ENCODE results near the gene SLC16A4. TPM values are rescaled to one million over a fixed set of nuclear protein-coding genes. Genes with fewer than 3 reads are reported as not detected.
"Not testable (repeated sequence)": the region's sequence is repeated elsewhere in the genome, so short reads cannot be mapped to it uniquely, and the experiment has no call there.

SLC16A4 gene
- total RNA-seq, 1 experiment from 2014 or later, result 0.22 TPM

- Histone ChIP-seq H3K9me3 (ENCODE audit: low read length) (no peaks in the 10 kb centered on the region), H3K27me3 (ENCODE audit: low read length) (no peaks in the 10 kb centered on the region), H3K4me3 (ENCODE audit: low read length) (peak overlapping the region; percentile 92), H3K79me2 (ENCODE audit: low read length) (peaks cover 29% of the 10 kb centered on the region), H3K4me2 (ENCODE audit: low read length) (peak overlapping the region; percentile 97), H4K20me1 (ENCODE audit: low read length) (no peaks in the 10 kb centered on the region), H3K36me3 (ENCODE audit: low read depth, low read length) (peaks cover 17% of the 10 kb centered on the region), H2AFZ (ENCODE audit: low read length) (no peak overlapping the region), H3K9ac (ENCODE audit: low read length) (no peak overlapping the region), H3F3A (ENCODE audit: low read length, unreplicated experiment) (no peaks in the 10 kb centered on the region), H3K4me1 (ENCODE audit: insufficient read depth, low read length) (peaks cover 8% of the 10 kb centered on the region; the same call in 1 of the 2 replicates), H3K27ac (ENCODE audit: low read length) (no peak overlapping the region), H3K9me2 (replicated peaks; ENCODE audit: low read length) (no peaks in the 10 kb centered on the region)
- BruUV-seq (replicated peaks), result no TSS peak
- ChIA-PET POLR2A (ENCODE audit: unreplicated experiment) (interaction anchor here (0.7 kb wide), 1 partner anchor 32 kb away, joined by 3 read pairs; no protein-coding TSS in a partner anchor), CTCF (interaction anchor here (0.6 to 1.8 kb wide), 3 partner anchors 52 to 201 kb away, joined by 3 to 9 read pairs (median 3); no protein-coding TSS in a partner anchor)
- TF ChIP-seq EZH2phosphoT487 (IDR thresholded peaks at IDR 0.05; ENCODE audit: borderline replicate concordance, low read length), result no peak
- intact Hi-C loops (cut with micrococcal nuclease), result no loop called here
- ATAC-seq (no peak), DNase-seq (peak; percentile 58)
Observed at GRCh38 chr1:110408488-110408887, 17.7 kb upstream of the SLC16A4 start.

GRCh38 chr1:110407260-110408210, 16.7 kb upstream of the SLC16A4 start, which contains the start of gene LAMTOR5:
LAMTOR5 (minus strand) TSS chr1:110407694; CDS start chr1:110407620, 74 bp downstream.
- Histone ChIP-seq H3K79me2 (ENCODE audit: low read length) (peaks cover 29% of the 10 kb centered on the region), H3K9me3 (ENCODE audit: low read length) (no peaks in the 10 kb centered on the region), H3K27ac (ENCODE audit: low read length) (peak within 1 kb of the TSS; percentile 66), H3K4me1 (ENCODE audit: insufficient read depth, low read length) (peaks cover 8% of the 10 kb centered on the region; the same call in 1 of the 2 replicates), H3K4me3 (ENCODE audit: low read length) (peak within 1 kb of the TSS; percentile 92), H2AFZ (ENCODE audit: low read length) (peak within 1 kb of the TSS; percentile 98), H4K20me1 (ENCODE audit: low read length) (no peaks in the 10 kb centered on the region), H3K9me2 (replicated peaks; ENCODE audit: low read length) (no peaks in the 10 kb centered on the region), H3K27me3 (ENCODE audit: low read length) (no peaks in the 10 kb centered on the region), H3K4me2 (ENCODE audit: low read length) (peak within 1 kb of the TSS; percentile 97), H3K9ac (ENCODE audit: low read length) (peak within 1 kb of the TSS; percentile 96), H3K36me3 (ENCODE audit: low read depth, low read length) (peaks cover 26% of the 10 kb centered on the region), H3F3A (ENCODE audit: low read length, unreplicated experiment) (no peaks in the 10 kb centered on the region)
- ChIA-PET POLR2A (ENCODE audit: unreplicated experiment) (interaction anchor here (0.6 to 0.7 kb wide), 2 partner anchors 33 to 731 kb away, joined by 3 read pairs; no protein-coding TSS in a partner anchor), CTCF (interaction anchor here (1.0 to 1.8 kb wide), 2 partner anchors 53 to 88 kb away, joined by 3 to 9 read pairs; no protein-coding TSS in a partner anchor)
- intact Hi-C loops (cut with micrococcal nuclease), result loop anchor here (1.0 to 2.0 kb wide), 2 partner anchors 51 to 69 kb away; partner anchors contain the start of gene RBM15
- ATAC-seq, result peak; percentile 91
- TF ChIP-seq EZH2 (IDR thresholded peaks at IDR 0.05; ENCODE audit: low read length, unreplicated experiment) (no peak), EZH2phosphoT487 (IDR thresholded peaks at IDR 0.05; ENCODE audit: borderline replicate concordance, low read length) (no peak), CTCF (conservative IDR thresholded peaks at IDR 0.05; ENCODE audit: low read depth, low read length) (no peak)
- peak; percentile 95 for DNase-seq
- BruUV-seq (replicated peaks), result TSS peak; percentile 82

- H3K9ac ChIP-seq (ENCODE audit: low read length), result peak overlapping the region; percentile 96
- intact Hi-C loops (cut with micrococcal nuclease), result loop anchor here (2.0 kb wide), 1 partner anchor 68 kb away; the partner anchor contains the start of gene RBM15
- not testable (repeated sequence) for BruUV-seq (replicated peaks)
Observed at GRCh38 chr1:110406407-110406806, 15.6 kb upstream of the SLC16A4 start.

More at GRCh38 chr1:110406407-110406806, 15.6 kb upstream of the SLC16A4 start:
- H3K27me3 ChIP-seq (ENCODE audit: low read length); H3K4me1 ChIP-seq (ENCODE audit: insufficient read depth, low read length); H3K9me2 ChIP-seq (replicated peaks; ENCODE audit: low read length); H4K20me1 ChIP-seq (ENCODE audit: low read length); H3K27ac ChIP-seq (ENCODE audit: low read length); H3F3A ChIP-seq (ENCODE audit: low read length, unreplicated experiment); CTCF ChIA-PET; ATAC-seq; H3K9me3 ChIP-seq (ENCODE audit: low read length); POLR2A ChIA-PET (ENCODE audit: unreplicated experiment); DNase-seq: not testable (repeated sequence)
- Histone ChIP-seq H3K79me2 (ENCODE audit: low read length) (peaks cover 29% of the 10 kb centered on the region), H3K36me3 (ENCODE audit: low read depth, low read length) (peaks cover 36% of the 10 kb centered on the region), H3K4me3 (ENCODE audit: low read length) (peak overlapping the region; percentile 92), H2AFZ (ENCODE audit: low read length) (0 out of 2 replicates have a peak overlapping the region, but pooled peaks have one; percentile 98), H3K4me2 (ENCODE audit: low read length) (peak overlapping the region; percentile 97)

Data from PC-3 (cell line).